GM12878 (cell line): ENCODE data around the gene RBM43. TPM values are rescaled to one million over a fixed set of nuclear protein-coding genes. Genes with fewer than 3 reads are reported as not detected.

Source experiments
- MTA2 ChIP-seq: fragments of 450-650 bp; IDR thresholded peaks from 2 replicates; pipeline ENCODE4 v1.6.1; 2016; ENCODE audit warnings: low read depth, mild to moderate bottlenecking, moderate library complexity
- RFX5 ChIP-seq: IDR thresholded peaks from 2 replicates; pipeline ENCODE4 v1.6.1; 2011; ENCODE audit warnings: low read depth, low read length, improper control_type of control experiment
- TBL1XR1 ChIP-seq: IDR thresholded peaks from 2 replicates; pipeline ENCODE4 v1.6.1; 2012; ENCODE audit warnings: low read depth, low read length, improper control_type of control experiment
- ZBTB11 ChIP-seq: fragments of 450-650 bp; formaldehyde crosslinking; IDR thresholded peaks from 2 replicates; pipeline ENCODE4 v1.5.0; 2022; ENCODE audit warnings: mild to moderate bottlenecking, missing genetic modification characterization
- polyA plus RNA-seq, 11 experiments: library from polyadenylated mRNA; depleted of rRNA in 4 of 11; unstranded in 6 of 11; stranded (reverse) in 5 of 11; fragments of >200 nt; fragmentation: Nextera tagmentation in 4 of 11; fragmentation: Illumina TruSeq in 1 of 11; extraction: Ambion mirVana in 4 of 11; extraction: Trizol in 1 of 11; gene quantifications; 1 replicate in 1 of 11; 2 replicates in 10 of 11; pipeline versions ENCODE4 v1.2.1 to v1.2.3, GENCODE V29; 2011 to 2016; ENCODE audit warnings: inconsistent platforms in 2 of 11, missing spikeins in 2 of 11, low read depth in 1 of 11
- total RNA-seq, 4 experiments: library from RNA; depleted of rRNA in 3 of 4; stranded (reverse); fragments of >200 nt in 3 of 4; fragmentation: Illumina TruSeq in 1 of 4; extraction: Trizol in 1 of 4; gene quantifications; 2 replicates each; pipeline versions ENCODE4 v1.2.1 to v1.2.3, GENCODE V29; 2013 to 2021
- TF ChIP-seq, protein P1 (sequence below): IDR thresholded peaks from 2 replicates; pipeline ENCODE4 v1.6.1; 2012; ENCODE audit warnings: low read depth, low read length, improper control_type of control experiment
- TF ChIP-seq, protein P2 (sequence below): fragments of 450-650 bp; IDR thresholded peaks from 2 replicates; pipeline ENCODE4 v1.6.1; 2018; ENCODE audit warnings: borderline replicate concordance, mild to moderate bottlenecking; ENCODE audit not compliant: partially characterized antibody

RBM43 gene
- total and polyA plus RNA-seq, 10 of the 15 experiments (the other 5 are each of a cell fraction or from before 2014, with no cell fraction given), result 0.86 to 5.3 (median 2.6) TPM

GRCh38 chr2:151228847-151229512 is 32.7 kb downstream of the RBM43 start (continued):
- TF ChIP-seq ZBTB11 (CRISPR knock-in tag), result no peak
- TF ChIP-seq, protein P1, sequence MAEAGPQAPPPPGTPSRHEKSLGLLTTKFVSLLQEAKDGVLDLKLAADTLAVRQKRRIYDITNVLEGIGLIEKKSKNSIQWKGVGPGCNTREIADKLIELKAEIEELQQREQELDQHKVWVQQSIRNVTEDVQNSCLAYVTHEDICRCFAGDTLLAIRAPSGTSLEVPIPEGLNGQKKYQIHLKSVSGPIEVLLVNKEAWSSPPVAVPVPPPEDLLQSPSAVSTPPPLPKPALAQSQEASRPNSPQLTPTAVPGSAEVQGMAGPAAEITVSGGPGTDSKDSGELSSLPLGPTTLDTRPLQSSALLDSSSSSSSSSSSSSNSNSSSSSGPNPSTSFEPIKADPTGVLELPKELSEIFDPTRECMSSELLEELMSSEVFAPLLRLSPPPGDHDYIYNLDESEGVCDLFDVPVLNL, result no peak
- TF ChIP-seq, protein P2, sequence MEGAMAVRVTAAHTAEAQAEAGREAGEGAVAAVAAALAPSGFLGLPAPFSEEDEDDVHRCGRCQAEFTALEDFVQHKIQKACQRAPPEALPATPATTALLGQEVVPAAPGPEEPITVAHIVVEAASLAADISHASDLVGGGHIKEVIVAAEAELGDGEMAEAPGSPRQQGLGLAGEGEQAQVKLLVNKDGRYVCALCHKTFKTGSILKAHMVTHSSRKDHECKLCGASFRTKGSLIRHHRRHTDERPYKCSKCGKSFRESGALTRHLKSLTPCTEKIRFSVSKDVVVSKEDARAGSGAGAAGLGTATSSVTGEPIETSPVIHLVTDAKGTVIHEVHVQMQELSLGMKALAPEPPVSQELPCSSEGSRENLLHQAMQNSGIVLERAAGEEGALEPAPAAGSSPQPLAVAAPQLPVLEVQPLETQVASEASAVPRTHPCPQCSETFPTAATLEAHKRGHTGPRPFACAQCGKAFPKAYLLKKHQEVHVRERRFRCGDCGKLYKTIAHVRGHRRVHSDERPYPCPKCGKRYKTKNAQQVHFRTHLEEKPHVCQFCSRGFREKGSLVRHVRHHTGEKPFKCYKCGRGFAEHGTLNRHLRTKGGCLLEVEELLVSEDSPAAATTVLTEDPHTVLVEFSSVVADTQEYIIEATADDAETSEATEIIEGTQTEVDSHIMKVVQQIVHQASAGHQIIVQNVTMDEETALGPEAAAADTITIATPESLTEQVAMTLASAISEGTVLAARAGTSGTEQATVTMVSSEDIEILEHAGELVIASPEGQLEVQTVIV, result no peak
- TF ChIP-seq RFX5, result no peak
- TF ChIP-seq TBL1XR1, result no peak
- no peak for TF ChIP-seq MTA2
